GM20431 (cell line): Measurements from ENCODE around the gene GABPB2.

Experiments used
- in situ Hi-C: fragments of 300-500 bp; cut with MseI, MboI; formaldehyde crosslinking; loops from one replicate; pipeline ENCODE4 v1.15.0; 2020; ENCODE audit warnings: low sequenced_read_pairs; ENCODE audit not compliant: unreplicated experiment

The GABPB2 gene

GRCh38 chr1:151059109-151060006 lies 11.2 kb upstream of the GABPB2 start, which contains the start of gene CDC42SE1:
TSS of gene CDC42SE1 (minus strand) at chr1:151059622. CDS start at chr1:151055730, 3,892 bp downstream.
- in situ Hi-C loops = no loop called here

- in situ Hi-C loops = no loop called here
Measured at GRCh38 chr1:151060007-151060656, 10.4 kb upstream of the GABPB2 start, which contains the start of gene MLLT11. TSS of gene MLLT11 (plus strand) at chr1:151060397. CDS start at chr1:151067225, 6,828 bp downstream.

- in situ Hi-C loops = no loop called here
Measured at GRCh38 chr1:151060657-151061421, 9.7 kb upstream of the GABPB2 start.

- in situ Hi-C loops = no loop called here
Measured at GRCh38 chr1:151061704-151062103, 8.9 kb upstream of the GABPB2 start.

GRCh38 chr1:151062741-151063371 lies 7.7 kb upstream of the GABPB2 start:
- in situ Hi-C loops = no loop called here

GRCh38 chr1:151065089-151065645 lies 5.4 kb upstream of the GABPB2 start:
- in situ Hi-C loops = no loop called here

GRCh38 chr1:151067185-151067584 lies 3.4 kb upstream of the GABPB2 start:
- in situ Hi-C loops = no loop called here

GRCh38 chr1:151069103-151069486 lies 1.5 kb upstream of the GABPB2 start:
- in situ Hi-C loops = no loop called here

GRCh38 chr1:151072224-151072623 lies 1.7 kb downstream of the GABPB2 start:
- in situ Hi-C loops = no loop called here

GRCh38 chr1:151085953-151086559 lies 15.5 kb downstream of the GABPB2 start:
- in situ Hi-C loops = no loop called here

GRCh38 chr1:151097426-151097825 lies 26.9 kb downstream of the GABPB2 start:
- in situ Hi-C loops = loop anchor here (10.0 kb wide), 1 partner anchor 47 kb away; the partner anchor contains the start of gene SEMA6C

- in situ Hi-C loops = loop anchor here (10.0 kb wide), 1 partner anchor 47 kb away; the partner anchor contains the start of gene SEMA6C
Measured at GRCh38 chr1:151098126-151098525, 27.6 kb downstream of the GABPB2 start.

- in situ Hi-C loops = no loop called here
Measured at GRCh38 chr1:151104630-151105029, 34.1 kb downstream of the GABPB2 start.

- in situ Hi-C loops = no loop called here
Measured at GRCh38 chr1:151106894-151107293, 36.3 kb downstream of the GABPB2 start.

- in situ Hi-C loops = no loop called here
Measured at GRCh38 chr1:151108331-151108730, 37.8 kb downstream of the GABPB2 start.

GRCh38 chr1:151113877-151114276 lies 43.3 kb downstream of the GABPB2 start:
- in situ Hi-C loops = no loop called here

- in situ Hi-C loops = no loop called here
Measured at GRCh38 chr1:151124763-151125403, 54.3 kb downstream of the GABPB2 start.

- in situ Hi-C loops = no loop called here
Measured at GRCh38 chr1:151128800-151129199, 58.2 kb downstream of the GABPB2 start.
